Adipocyte (in vitro differentiated cells): Measurements from ENCODE around the gene MMRN2.
A peak's percentile ranks its signal among the peaks of the same experiment; 100 is the strongest.
"Not testable (repeated sequence)": the region's sequence is repeated elsewhere in the genome, so short reads cannot be mapped to it uniquely, and the experiment has no call there.

Experiments
- DNase-seq: peaks from one replicate; pipeline ENCODE4 v3.0.0-alpha.2; 2015; ENCODE audit warnings: low read depth
- H3K27me3 ChIP-seq: replicated peaks from 2 replicates; pipeline ENCODE4 v1.7.0; 2013; ENCODE audit warnings: mild to moderate bottlenecking, low read length, moderate library complexity; ENCODE audit not compliant: control insufficient read depth, insufficient read depth
- H3K36me3 ChIP-seq: 2 replicates; pipeline ENCODE4 v1.7.0; 2013; ENCODE audit warnings: low read length, mild to moderate bottlenecking, moderate library complexity; ENCODE audit not compliant: control insufficient read depth, insufficient read depth, severe bottlenecking
- H3K4me1 ChIP-seq: 2 replicates; pipeline ENCODE4 v1.7.0; 2013; ENCODE audit warnings: mild to moderate bottlenecking, low read length, moderate library complexity; ENCODE audit not compliant: control insufficient read depth, insufficient read depth
- H3K4me3 ChIP-seq: 2 replicates; pipeline ENCODE4 v1.7.0; 2013; ENCODE audit warnings: mild to moderate bottlenecking, low read length, moderate library complexity
- H3K9ac ChIP-seq: 2 replicates; pipeline ENCODE4 v1.7.0; 2013; ENCODE audit warnings: mild to moderate bottlenecking, low read length, moderate library complexity
- H3K9me3 ChIP-seq: 2 replicates; pipeline ENCODE4 v1.7.0; 2013; ENCODE audit warnings: mild to moderate bottlenecking, low read length, moderate library complexity; ENCODE audit not compliant: control insufficient read depth

MMRN2 gene

DNA sequence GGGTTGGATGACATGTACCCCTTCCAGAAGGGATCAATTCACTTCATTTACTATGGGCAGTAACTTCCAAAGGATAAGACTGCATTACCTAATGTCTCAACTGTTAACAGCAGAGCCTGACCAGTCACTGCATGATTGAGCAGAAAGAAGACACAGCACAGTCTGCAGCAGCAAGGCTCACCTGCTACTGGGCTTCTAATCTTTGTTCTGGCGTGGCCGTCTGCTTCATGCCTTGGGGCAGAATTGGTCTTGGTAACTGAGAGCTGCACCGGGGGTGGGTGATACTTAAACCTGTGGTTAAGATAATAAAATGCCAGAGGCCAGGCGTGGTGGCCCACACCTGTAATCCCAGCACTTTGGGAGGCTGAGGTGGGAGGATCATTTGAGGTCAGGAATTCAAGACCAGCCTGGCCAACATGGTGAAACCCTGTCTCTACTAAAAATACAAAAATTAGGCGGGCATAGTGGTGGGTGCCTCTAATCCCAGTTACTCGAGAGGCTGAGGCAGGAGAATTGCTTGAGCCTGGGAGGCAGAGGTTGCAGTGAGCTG is 23.2 kb downstream of the MMRN2 start:
- not testable (repeated sequence) for DNase-seq, H3K9me3 ChIP-seq, H3K9ac ChIP-seq, H3K27me3 ChIP-seq, H3K36me3 ChIP-seq, H3K4me3 ChIP-seq
- H3K4me1 ChIP-seq = peaks cover 59% of the 10 kb centered on the region

DNA sequence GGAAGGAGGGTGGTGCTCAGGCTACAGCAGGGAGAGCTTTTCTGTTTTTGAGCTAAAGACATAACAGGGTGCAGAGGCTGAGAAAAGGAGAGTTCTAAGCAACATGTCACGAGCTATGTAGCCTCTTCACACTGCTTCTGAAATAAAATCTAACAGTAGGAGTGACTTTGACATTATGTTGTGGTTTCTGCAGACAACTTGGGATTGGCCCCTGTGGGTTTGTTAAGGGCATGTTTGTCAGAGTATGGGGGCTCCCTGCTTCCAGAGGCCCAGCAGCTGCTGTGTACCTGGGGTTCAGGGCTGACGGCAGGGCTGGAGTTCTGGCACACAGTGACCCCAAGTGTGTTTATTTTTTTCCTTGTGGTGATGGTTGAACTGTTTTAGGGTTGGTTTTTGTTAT is 24.7 kb downstream of the MMRN2 start:
- DNase-seq = no peak
- peaks cover 6% of the 10 kb centered on the region for H3K36me3 ChIP-seq
- H3K4me1 ChIP-seq = peaks cover 60% of the 10 kb centered on the region
- H3K4me3 ChIP-seq = no peak overlapping the region
- peak overlapping the region; percentile 51 for H3K9ac ChIP-seq
- no peaks in the 10 kb centered on the region for H3K9me3 ChIP-seq
- H3K27me3 ChIP-seq = no peaks in the 10 kb centered on the region

DNA sequence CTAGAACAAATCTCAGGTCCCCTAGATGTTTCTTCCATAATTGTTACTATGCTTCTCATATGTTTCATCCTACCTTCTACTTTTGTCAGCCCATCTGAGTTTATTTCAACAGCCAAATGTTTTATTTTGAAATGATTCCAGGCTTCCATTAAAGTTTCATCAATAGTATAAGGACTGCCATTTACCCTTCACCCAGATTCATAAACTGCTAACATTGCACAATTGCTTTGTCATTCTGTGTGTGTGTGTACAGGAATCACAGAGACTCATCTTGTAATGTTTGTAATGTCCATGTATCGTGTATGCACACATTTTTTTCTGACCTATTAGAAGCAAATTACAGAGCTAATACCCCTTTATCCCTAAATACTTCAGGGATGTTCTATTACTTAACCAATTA is 25.5 kb downstream of the MMRN2 start:
- Histone ChIP-seq H3K4me1 (peaks cover 52% of the 10 kb centered on the region), H3K27me3 (no peaks in the 10 kb centered on the region), H3K9me3 (no peaks in the 10 kb centered on the region), H3K4me3 (no peak overlapping the region), H3K36me3 (peaks cover 6% of the 10 kb centered on the region), H3K9ac (peak overlapping the region; percentile 51)
- peak; percentile 79 for DNase-seq

DNA sequence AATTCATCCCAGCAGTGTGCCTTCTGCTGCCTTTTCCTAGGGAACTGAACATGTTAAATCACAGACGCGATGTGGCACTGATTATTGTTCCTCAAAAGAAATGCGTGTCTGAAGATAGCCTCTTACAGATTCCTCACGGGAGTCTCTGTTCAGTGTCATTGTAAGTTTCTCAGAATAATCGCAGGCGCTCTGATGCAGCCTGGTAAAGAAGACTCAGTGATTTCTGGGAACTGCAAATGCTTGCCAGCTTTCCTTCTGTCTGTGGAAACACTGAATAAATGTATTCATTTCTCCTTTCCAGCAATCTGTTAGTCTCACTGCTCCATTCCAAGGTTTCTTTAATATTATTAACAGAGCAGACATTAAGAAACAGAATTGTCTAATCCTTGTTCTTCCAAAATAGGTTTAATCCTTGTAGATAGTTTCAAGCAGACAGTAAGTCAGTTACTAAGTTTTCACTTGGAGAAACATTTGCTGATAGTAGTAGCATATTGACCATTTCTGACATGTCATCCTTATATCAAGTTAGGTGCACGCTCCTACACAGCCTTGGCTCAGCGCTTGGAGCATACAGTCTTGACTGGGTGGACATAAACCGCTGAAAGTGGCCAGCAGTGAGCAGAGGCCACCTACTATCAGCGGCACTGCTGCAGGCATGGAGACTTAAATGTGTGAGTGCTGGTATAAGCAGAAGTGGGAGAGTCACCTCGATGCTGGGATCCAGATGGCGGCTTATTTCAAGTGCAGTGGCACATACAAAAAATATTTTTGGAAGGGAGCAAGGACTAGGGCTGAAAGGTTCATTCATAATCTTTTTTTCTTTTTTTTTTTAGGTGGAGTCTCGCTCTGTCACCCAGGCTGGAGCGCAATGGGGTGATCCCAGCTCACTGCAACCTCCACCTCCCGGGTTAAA is 27.7 kb downstream of the MMRN2 start:
- H3K27me3 ChIP-seq = no peaks in the 10 kb centered on the region
- no peak overlapping the region for H3K9ac ChIP-seq
- peaks cover 48% of the 10 kb centered on the region for H3K4me1 ChIP-seq
- no peak for DNase-seq
- H3K36me3 ChIP-seq = peaks cover 8% of the 10 kb centered on the region
- no peaks in the 10 kb centered on the region for H3K9me3 ChIP-seq
- no peak overlapping the region for H3K4me3 ChIP-seq

DNA sequence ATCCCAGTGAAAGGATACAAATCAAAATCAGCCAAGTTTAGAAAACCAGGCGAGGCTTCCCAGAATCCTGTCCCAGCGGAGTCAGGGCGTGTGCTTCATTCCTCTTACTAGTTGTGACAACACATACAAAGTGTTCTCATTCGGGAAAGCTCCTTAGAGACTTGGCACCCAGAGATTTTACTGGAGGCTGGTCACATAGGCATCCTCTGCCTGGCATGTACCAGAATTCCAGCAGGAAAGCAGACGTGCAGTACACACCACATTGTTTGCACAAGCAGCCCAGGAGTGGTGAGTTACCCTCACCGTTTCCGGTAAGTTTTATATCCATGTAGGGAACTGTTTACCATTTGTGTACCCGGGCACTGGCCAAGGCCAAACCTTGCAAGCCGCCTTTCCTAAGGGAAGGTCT is 34.9 kb downstream of the MMRN2 start:
- Histone ChIP-seq H3K27me3 (no peaks in the 10 kb centered on the region), H3K4me3 (no peak overlapping the region), H3K9me3 (no peaks in the 10 kb centered on the region), H3K36me3 (peaks cover 53% of the 10 kb centered on the region), H3K4me1 (peaks cover 4% of the 10 kb centered on the region), H3K9ac (no peak overlapping the region)
- no peak for DNase-seq

DNA sequence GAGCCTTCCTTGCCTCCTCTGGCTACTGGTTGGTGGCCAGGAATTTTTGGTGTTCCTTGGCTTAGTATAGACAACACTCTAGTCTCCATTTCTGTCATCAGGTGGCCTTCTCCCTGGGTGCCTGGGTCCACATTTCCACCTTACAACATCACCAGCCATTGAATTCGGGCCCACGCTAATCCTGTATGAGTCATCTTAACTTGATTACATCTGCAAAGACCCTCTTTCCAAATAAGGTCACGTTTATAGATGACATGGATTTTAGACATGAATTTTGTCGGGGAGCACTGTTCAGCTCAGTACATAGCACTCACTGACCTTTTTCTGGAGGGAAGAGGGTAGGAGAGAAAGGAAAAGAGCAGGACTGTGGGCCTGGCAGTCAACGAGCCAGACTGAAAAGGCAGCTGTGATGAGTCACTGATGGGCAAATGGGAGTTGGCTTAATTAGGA is 39.4 kb downstream of the MMRN2 start:
- Histone ChIP-seq H3K27me3 (no peaks in the 10 kb centered on the region), H3K4me3 (no peak overlapping the region), H3K36me3 (peaks cover 79% of the 10 kb centered on the region), H3K9ac (no peak overlapping the region), H3K4me1 (peaks cover 4% of the 10 kb centered on the region), H3K9me3 (no peaks in the 10 kb centered on the region)
- peak; percentile 61 for DNase-seq

DNA sequence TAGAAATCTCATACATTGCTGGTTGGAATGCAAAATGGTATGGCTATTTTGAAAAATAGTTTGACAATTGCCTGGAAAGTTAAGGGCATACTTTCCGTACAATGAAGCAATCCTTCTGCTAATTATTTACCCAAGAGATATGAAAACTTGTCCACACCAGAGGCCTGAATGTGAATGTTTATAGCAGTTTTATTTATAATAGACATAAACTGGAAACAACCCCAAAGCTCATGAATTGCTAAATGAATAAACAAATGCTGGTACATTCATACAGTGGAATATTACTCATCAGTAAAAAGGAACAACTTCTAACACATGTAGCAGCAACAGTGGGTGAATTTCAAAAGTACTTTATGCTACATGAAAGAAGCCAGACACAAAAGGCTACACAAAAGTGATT is 42.7 kb downstream of the MMRN2 start:
- no peak overlapping the region for H3K9ac ChIP-seq
- no peak overlapping the region for H3K4me3 ChIP-seq
- no peaks in the 10 kb centered on the region for H3K27me3 ChIP-seq
- H3K4me1 ChIP-seq = peaks cover 4% of the 10 kb centered on the region
- H3K9me3 ChIP-seq = no peaks in the 10 kb centered on the region
- peaks cover 59% of the 10 kb centered on the region for H3K36me3 ChIP-seq
- DNase-seq = no peak

DNA sequence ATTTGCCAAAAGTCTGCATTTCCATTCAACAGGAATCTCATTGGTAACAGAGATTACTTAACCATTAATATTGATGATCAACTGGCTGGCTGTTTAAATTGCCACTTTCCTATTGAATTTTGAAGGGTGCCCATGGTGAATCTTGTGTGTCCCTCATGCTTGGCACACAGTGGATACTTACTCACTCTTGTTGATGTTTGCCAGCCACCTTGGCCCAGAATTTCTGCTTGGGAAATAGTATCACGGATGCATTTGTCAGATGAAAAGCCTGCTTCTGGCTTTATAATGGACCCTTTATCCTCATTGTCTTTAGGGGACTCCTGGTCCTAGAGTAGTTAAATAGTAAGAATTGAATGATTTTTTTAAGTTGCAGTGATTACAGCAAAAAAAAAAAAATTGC is 52.0 kb downstream of the MMRN2 start:
- no peak for DNase-seq

DNA sequence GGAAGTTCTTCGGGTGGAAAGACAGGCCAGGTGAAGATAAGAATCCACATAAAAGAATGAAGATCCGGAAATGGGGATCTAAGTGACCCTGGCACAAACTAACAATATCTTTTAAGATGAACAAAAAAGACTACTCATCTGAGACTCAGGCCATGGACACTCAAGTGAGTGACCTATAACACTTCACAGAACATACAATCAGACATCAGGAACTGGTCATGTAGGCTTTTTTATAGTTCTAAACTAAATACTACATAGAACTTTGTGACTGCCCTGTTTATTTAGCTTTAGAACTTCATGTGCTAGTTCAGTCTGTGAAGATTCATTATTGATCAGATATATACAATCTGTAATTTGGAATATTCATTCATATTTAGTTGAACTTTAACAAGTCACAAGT is 52.8 kb downstream of the MMRN2 start:
- Histone ChIP-seq H3K9ac (no peak overlapping the region), H3K4me1 (peaks cover 19% of the 10 kb centered on the region), H3K27me3 (no peaks in the 10 kb centered on the region), H3K4me3 (no peak overlapping the region), H3K9me3 (peaks cover 9% of the 10 kb centered on the region), H3K36me3 (peaks cover 43% of the 10 kb centered on the region)
- DNase-seq = no peak

More for the DNA sequence above, 52.0 kb downstream of the MMRN2 start:
- H3K9me3 ChIP-seq = peaks cover 9% of the 10 kb centered on the region
- H3K9ac ChIP-seq = no peak overlapping the region
- peaks cover 43% of the 10 kb centered on the region for H3K36me3 ChIP-seq
- no peak overlapping the region for H3K4me3 ChIP-seq
- H3K27me3 ChIP-seq = no peaks in the 10 kb centered on the region
- peaks cover 12% of the 10 kb centered on the region for H3K4me1 ChIP-seq

DNA sequence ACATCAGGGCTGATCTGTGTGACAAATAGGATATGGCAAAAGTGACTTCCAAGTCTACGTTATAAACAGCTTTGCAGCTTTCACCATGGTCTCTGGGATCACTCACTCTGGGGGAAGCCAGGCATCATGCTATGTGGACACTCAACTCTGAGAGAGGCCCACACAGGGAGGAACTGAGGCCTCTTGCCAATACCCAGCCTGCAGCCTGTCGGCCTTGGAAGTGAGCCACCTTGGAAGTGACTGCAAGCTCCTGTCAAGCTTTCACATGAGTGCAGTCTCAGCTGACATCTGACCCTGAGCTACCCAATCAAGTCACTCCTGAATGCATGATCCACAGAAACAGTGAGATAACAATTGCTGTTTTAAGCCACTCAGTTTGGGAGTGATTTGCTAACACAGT is 56.5 kb downstream of the MMRN2 start:
- DNase-seq = peak; percentile 80
- Histone ChIP-seq H3K27me3 (no peaks in the 10 kb centered on the region), H3K9ac (peak overlapping the region; percentile 9), H3K9me3 (peaks cover 3% of the 10 kb centered on the region), H3K36me3 (peaks cover 27% of the 10 kb centered on the region), H3K4me3 (no peak overlapping the region), H3K4me1 (peaks cover 19% of the 10 kb centered on the region)

DNA sequence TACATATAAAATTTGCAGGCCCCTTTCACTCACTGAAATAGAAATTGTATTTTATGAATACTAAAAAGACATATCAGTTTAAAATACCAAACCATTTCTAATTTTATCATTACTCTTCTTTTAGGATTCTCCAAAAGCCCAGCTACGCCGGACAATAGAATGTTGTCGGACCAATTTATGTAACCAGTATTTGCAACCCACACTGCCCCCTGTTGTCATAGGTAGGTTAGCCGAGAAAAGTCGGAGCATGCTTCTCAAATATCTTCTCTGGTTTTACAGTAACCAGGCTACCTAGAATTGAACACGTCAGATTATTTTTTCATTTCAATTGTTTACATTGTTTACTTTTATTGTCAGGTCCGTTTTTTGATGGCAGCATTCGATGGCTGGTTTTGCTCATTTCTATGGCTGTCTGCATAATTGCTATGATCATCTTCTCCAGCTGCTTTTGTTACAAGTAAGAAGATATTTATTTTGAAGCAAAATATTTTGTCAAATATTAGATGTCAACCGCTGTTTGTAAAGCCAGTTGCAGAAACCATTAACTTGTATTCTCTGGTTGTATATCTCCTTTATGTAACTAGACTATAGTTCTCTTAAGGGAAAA is 57.6 kb downstream of the MMRN2 start:
- H3K36me3 ChIP-seq = peaks cover 19% of the 10 kb centered on the region
- DNase-seq = peak; percentile 90

More for the DNA sequence above, 57.6 kb downstream of the MMRN2 start:
- peaks cover 19% of the 10 kb centered on the region for H3K4me1 ChIP-seq
- peaks cover 2% of the 10 kb centered on the region for H3K9me3 ChIP-seq
- H3K9ac ChIP-seq = peak overlapping the region; percentile 8
- H3K27me3 ChIP-seq = no peaks in the 10 kb centered on the region
- H3K4me3 ChIP-seq = no peak overlapping the region
